Body of pancreas (tissue), 4 donors: Measurements from ENCODE around the gene C8A.

Source experiments
- CTCF ChIP-seq, 7 experiments: fragments of 450-650 bp in 4 of 7; fragments of 200-600 bp in 3 of 7; sonication (generic) in 3 of 7; IDR thresholded peaks; one replicate each; pipeline ENCODE4 v1.5.1; 2016 to 2019; ENCODE audit warnings: antibody characterized with exemption in 7 of 7
- POLR2A ChIP-seq, 3 donors: fragments of 450-650 bp; IDR thresholded peaks; one replicate each; pipeline ENCODE4 v1.6.1; 2016; ENCODE audit warnings: antibody characterized with exemption in 3 of 3, mild to moderate bottlenecking in 2 of 3

GRCh38 chr1:56824271-56824670, 30.3 kb upstream of the C8A start:
- TF ChIP-seq CTCF (IDR thresholded peaks at IDR 0.05) (no peak), POLR2A (IDR thresholded peaks at IDR 0.05) (no peak)
